Mononuclear cell (primary cell): Measurements from ENCODE around the gene ODC1. TPM values are rescaled to one million over a fixed set of nuclear protein-coding genes. Genes with fewer than 3 reads are reported as not detected.

Source experiments
- H3K27me3 ChIP-seq: 2 replicates; pipeline ENCODE4 v1.6.0; 2011; ENCODE audit warnings: low read length, control low read depth; ENCODE audit not compliant: insufficient read depth
- H3K4me1 ChIP-seq: 2 replicates; pipeline ENCODE4 v1.5.1; 2011; ENCODE audit warnings: mild to moderate bottlenecking, low read length, control low read depth; ENCODE audit not compliant: insufficient read depth
- H3K4me3 ChIP-seq: 2 replicates; pipeline ENCODE4 v1.5.1; 2011; ENCODE audit warnings: mild to moderate bottlenecking, low read length, moderate library complexity
- H3K9me3 ChIP-seq: 2 replicates; pipeline ENCODE4 v1.5.1; 2011; ENCODE audit warnings: low read depth, mild to moderate bottlenecking, control low read depth, low read length
- total RNA-seq: library from RNA; depleted of rRNA; stranded (reverse); fragments of >200 nt; gene quantifications from one replicate; pipeline ENCODE4 v1.2.3, GENCODE V29; 2012

ODC1 gene
- total RNA-seq, 1 donor, result 163 TPM

DNA sequence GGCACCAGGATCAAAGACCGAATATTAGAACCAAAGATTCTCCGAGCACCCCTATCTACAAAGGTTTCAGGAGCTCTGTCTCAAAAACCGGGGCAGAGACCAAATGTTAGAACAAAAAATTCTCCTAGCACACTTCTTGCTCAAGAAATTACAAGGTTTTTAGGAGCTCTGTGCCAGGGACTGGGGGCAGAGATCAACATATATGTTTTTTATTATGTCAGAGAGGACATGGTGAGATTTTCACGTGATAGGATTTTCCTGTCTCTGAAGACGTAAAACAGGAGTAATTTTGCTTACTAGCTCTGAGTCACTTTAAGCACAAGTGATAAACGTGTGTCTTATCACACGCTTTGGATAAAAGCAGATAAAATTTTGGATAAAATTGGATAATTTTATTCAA lies 34.8 kb upstream of the ODC1 start:
- Histone ChIP-seq H3K4me1 (no peaks in the 10 kb centered on the region), H3K9me3 (no peaks in the 10 kb centered on the region), H3K4me3 (no peak overlapping the region), H3K27me3 (peaks cover 10% of the 10 kb centered on the region)

DNA sequence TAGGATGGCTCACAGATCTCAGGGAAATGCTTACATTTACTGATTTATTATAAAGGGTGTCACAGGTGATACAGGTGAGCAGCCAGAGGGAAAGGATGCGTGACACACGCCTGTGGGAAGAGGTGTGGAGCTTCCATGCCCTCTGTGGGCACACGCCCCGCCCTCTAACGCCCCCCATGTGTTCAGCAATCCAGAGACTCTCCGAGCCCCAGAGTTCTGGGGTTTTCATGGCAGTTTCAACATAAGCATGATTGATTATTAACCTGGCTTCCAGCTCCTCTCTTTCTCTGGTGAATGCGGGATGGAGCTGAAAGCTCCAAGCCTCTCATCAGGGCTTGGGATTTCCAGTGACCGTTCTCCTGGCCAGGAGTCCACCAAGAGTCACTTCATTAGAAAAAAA lies 34.3 kb upstream of the ODC1 start:
- no peaks in the 10 kb centered on the region for H3K4me1 ChIP-seq

DNA sequence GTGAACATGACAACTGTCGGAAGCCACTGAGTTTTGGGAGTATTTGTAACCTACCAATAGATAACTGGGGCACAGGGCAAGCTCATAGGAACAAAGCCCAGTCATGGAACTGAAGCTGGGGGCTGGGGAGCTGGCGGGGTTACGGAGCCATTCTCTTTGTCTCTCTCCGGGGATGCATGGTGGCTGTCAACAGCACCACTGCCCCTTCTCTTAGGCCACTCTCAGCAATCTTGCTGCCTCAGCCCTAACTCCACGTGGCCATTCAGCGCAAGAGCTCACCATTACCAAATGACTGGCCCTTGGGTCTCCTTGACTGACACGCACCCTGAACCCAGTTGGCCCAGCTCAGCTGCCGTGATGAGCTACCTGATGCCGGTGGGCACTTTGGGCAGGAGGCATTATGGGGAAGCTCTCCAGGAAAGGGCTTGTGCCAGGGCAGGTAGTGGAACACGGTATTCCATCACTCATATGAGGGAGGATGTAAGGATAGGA lies 33.6 kb upstream of the ODC1 start:
- no peak overlapping the region for H3K4me3 ChIP-seq
- peaks cover 10% of the 10 kb centered on the region for H3K27me3 ChIP-seq
- H3K9me3 ChIP-seq, result no peaks in the 10 kb centered on the region
- H3K4me1 ChIP-seq, result no peaks in the 10 kb centered on the region

More for the DNA sequence above, 34.3 kb upstream of the ODC1 start:
- no peak overlapping the region for H3K4me3 ChIP-seq
- peaks cover 10% of the 10 kb centered on the region for H3K27me3 ChIP-seq
- H3K9me3 ChIP-seq, result no peaks in the 10 kb centered on the region

DNA sequence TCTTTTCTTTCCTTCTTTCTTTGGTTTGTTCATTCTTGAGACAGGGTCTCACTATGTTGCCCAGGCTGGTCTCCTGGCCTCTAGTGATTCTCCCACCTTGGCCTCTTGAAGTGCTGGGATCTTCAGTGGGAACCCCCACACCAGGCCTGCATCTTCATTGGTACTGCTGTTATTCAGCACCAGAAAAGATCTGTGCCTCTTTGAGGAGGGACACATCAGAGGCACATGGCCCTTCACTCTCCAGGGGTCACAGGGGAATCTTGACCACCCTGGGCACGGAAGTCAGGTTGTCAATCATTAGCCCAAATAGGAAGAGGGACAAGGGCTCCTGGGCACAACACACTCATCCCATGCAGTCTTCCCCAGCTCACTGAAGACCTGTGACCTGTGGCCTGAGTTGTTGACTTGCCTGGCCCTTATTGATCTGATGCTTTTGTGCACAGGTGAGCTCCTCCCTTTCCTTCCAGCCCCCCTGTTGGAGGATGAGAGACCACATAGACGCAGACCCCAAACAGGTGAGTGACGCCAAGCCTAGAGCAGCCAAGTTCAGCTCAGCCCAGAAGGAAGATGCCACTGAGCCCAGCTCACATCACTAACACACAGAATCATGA lies 33.0 kb upstream of the ODC1 start:
- Histone ChIP-seq H3K4me3 (no peak overlapping the region), H3K4me1 (no peaks in the 10 kb centered on the region), H3K9me3 (no peaks in the 10 kb centered on the region), H3K27me3 (peaks cover 10% of the 10 kb centered on the region)

DNA sequence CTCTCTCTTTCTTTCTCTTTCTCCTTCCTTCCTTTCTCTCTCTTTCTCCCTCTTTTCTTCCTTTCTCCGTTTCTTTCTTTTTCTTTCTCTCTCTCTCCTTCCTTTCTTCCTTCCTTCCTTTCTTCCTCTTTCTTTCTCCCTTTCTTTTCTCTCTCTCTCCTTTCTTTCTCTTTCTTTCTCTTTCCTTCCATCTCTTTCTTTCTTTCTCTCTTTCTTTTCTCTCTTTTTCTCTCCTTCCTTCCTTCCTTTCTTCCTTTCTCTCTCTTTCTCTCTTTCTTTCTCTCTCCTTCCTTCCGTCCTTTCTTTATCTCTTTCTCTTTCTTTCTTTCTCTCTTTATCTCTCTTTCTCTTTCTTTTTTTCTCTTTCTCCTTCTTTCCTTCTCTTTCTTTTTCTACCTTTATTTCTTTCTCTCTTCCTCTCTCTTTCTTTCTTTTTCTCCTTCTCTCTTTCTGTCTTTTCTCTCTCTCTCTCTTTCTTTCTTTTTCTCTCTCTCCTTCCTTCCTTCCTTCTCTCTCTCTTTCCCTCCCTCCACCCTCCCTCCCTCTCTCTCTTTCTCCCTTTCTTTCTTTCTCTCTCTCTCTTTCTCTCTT lies 32.3 kb upstream of the ODC1 start:
- no peaks in the 10 kb centered on the region for H3K4me1 ChIP-seq
- peaks cover 8% of the 10 kb centered on the region for H3K27me3 ChIP-seq
- H3K9me3 ChIP-seq, result no peaks in the 10 kb centered on the region
- H3K4me3 ChIP-seq, result no peak overlapping the region

DNA sequence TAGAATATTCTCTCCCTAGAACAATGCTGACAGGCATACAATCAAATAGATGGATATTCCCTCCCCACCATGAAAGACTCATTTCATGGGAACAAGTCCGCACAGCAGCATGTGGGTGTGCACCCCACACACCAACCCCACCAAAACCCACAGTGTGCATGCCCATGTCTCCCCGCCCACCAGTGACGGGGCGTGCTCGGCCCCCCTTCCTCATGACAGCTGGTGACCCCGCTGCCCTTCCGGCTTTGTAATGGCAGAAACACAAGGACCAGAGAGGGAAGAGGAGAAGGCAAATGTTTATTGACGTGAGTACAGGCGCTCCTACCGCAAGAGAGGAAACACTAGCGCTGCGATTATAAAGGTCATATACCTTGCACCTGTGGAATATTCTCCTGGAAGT lies 30.8 kb upstream of the ODC1 start:
- peaks cover 6% of the 10 kb centered on the region for H3K27me3 ChIP-seq
- H3K4me3 ChIP-seq, result no peak overlapping the region
- H3K4me1 ChIP-seq, result no peaks in the 10 kb centered on the region
- no peaks in the 10 kb centered on the region for H3K9me3 ChIP-seq

DNA sequence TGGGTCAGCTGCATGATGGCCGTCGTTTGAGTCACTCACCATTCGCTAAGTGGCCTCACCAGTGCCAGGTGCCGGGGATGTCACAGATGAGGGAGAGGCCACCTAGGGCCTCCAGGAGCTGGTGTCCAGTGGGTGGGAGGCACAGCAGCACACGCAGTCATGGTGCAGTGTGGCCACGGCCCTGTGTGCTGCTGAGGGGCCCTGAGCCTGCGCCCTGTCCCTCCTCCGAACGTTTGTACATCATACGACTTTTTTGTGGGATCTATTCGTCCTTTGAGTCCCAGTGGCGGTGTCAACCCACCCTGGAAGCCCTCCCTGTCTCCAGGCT lies 30.1 kb upstream of the ODC1 start:
- Histone ChIP-seq H3K9me3 (no peaks in the 10 kb centered on the region), H3K27me3 (peaks cover 2% of the 10 kb centered on the region), H3K4me1 (no peaks in the 10 kb centered on the region), H3K4me3 (no peak overlapping the region)

DNA sequence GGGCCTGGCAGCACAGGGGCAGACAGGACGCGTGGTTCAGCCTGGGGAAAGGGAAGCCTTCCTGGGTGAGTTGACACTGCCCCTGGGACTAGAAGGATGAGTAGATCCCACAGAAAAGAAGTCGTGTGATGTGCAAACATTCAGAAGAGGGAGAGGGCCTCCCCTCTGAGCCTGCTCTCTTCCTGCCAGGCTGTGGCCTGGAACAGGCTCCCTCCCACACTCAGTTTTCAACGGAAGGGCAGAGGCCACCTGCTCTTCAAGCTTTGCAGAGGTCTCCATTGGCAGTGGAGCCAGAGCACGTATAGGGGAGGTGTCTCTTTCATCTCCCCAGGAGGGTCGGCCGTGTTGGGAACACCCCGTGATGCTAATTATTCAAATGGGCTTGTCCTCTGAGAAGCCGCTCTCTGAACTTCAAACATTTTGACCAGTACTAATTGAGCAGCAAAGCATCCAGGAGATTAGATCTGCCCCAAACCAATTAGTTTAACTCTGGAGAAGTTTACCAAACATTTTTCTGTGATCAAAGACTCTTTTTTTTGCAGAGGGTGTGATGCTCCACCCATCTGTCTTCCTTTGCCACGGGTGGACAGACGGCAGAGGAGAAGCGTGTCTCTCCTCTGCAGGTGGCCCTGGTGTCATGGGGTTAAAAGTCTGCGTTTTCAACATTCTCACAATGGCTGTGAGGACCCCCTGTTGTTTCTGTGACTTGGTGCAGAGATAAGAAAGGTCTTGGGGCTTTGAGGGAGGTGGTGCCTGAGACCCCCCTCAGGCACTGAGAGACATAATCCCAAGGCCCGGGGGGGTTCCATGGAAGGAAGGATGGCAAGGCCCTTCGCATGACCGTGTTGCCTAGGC lies 29.5 kb upstream of the ODC1 start:
- Histone ChIP-seq H3K27me3 (no peaks in the 10 kb centered on the region), H3K4me3 (no peak overlapping the region), H3K4me1 (no peaks in the 10 kb centered on the region), H3K9me3 (no peaks in the 10 kb centered on the region)

DNA sequence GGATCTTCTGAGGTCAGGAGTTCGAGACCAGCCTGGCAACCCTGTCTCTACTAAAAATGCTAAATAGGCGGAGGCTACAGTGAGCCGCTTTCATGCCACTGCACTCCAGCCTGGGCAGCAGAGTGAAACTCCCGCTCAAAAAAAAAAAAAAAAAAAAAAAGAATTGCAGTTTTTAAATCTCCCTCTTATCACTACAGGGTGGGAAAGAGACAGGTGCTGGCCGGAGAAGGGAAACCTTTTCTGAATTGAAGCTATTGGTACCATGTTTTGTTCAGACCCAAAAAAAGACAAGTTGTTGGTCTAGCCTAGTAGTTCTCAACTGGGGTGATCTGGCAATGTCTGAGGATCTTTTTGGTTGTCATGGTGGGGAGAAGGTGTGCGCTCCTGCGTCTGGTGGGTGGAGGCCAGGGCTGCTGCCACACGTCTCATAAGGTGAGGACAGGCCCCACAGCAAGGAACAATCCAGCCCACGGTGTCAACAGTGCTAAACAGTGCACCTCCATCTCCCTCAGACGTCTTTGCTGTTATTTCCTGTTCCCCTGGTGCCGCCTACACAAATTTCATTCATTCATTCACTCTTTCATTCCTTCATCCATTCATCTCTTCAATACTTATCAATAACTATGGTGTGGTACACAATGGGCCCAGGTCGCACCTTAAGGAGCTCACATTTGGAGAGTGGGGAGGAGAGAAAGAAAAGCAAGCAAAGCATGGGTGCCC lies 28.8 kb upstream of the ODC1 start:
- Histone ChIP-seq H3K27me3 (no peaks in the 10 kb centered on the region), H3K4me3 (no peak overlapping the region)

DNA sequence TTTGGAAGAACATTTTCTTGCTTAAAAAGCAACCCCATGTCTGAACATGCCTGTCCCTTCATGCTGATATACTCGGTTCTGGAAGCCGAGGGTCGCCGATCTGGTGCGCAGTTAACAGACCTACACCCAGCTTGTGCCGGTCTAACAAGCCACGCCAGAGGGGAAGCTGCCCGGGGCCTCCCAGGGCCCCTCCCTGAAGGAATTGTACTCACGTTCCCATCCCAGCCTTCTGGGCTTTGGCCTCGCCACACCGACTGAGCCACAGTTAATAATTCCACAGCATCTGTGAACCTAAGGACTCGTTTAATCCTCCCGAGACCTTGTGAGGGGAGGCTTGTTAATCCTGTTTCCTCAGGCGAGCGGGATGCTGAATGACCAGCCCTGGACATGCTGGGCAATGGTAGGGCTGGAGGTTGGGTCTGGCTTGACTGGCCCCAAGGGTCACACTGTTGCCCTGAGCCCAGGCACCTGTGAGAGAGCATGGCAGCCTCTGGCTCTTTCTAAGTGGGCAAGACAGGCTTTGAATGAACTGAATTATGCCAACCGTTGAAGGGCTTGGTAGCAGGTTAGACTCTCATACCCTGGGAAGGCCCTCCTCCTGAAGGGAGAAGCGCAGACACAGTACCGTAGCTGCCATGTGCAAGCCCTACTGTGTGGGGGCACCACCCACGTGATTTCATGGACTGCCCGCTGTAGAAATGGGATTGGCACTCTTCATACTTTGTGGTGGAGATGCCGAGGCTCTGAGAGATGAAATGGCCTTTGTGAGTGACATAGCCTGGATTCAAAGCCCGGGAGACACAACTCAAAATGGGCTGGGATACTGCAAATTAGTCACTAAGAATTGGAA lies 27.9 kb upstream of the ODC1 start:
- Histone ChIP-seq H3K4me3 (no peak overlapping the region), H3K4me1 (no peaks in the 10 kb centered on the region), H3K27me3 (no peaks in the 10 kb centered on the region), H3K9me3 (no peaks in the 10 kb centered on the region)

More for the DNA sequence above, 28.8 kb upstream of the ODC1 start:
- H3K4me1 ChIP-seq, result no peaks in the 10 kb centered on the region
- no peaks in the 10 kb centered on the region for H3K9me3 ChIP-seq

DNA sequence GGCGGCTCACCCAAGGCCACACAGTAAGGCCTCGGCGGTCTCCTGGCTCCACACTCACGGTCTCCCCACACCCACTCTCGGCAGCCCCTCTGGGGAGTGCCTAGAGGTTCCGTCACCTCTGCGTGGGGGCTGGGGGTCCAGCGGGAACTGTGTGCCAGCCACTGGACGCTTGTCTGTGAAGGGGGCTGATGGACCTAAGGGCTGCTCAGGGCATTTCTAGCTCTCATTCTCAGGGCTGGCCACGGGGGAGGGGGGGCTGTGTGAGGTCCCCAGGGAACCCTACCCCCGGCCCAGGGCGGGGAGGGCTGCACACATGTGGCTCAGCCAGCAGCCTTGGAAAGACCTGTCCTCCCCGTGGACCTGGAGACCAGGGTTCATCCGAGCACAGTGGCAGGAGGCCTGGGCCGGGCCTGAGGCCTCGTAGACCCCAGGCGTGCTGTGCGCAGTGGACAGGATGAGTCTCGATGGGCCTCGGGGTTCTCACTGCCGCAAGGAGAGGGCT lies 27.1 kb upstream of the ODC1 start:
- H3K4me3 ChIP-seq, result no peak overlapping the region
- H3K27me3 ChIP-seq, result no peaks in the 10 kb centered on the region
- no peaks in the 10 kb centered on the region for H3K4me1 ChIP-seq
- no peaks in the 10 kb centered on the region for H3K9me3 ChIP-seq

DNA sequence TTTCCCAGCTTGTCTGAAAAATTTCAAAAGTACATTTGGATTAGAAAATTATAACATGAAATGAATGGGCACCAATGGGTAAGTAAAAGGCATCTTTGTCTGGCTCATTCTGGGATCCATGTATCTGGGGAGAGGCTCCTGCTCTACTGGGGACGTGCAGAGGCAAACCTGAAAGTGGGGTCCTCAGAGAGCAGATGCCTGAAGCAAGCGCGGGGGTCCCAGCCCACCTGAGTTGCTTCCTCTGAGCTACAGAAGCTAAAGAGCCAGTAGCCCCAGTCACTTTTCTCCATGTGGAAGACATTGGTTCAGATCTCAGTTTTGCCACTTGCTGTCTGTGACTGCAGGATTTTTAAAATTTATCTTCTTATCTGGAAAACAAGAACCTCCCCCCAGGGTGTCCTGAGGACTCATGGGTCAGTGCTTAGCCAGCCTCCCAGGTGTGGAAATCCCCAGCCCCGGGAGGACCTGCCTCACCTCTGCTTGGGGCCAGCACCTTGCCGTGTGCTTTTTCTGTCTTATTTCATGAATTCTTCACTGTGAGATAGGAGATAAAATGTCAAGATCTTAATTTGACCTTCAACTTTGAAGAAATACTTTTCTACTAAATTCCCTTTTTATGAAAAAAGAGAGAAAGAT lies 25.1 kb upstream of the ODC1 start:
- Histone ChIP-seq H3K4me1 (no peaks in the 10 kb centered on the region), H3K4me3 (no peak overlapping the region), H3K9me3 (no peaks in the 10 kb centered on the region), H3K27me3 (no peaks in the 10 kb centered on the region)

DNA sequence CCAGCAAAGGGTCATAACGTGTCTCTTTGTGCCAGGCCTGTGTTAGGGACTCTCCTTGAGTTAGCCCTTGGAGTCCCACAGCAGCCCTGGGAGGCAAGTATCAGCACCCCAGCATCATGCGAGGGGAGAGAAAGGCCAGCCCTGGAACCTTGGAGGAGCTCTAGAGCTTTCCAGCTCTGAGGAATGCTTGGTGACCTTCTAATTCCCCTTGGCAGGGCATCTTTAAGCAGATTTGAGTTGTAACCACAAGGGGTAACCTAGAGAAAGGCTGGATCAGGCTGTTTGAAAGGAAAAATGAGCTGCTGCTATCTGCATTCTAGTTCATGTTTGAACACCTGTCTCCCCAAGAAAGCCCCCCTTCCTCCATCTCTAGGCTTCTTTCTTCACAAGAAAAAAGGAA lies 23.8 kb upstream of the ODC1 start:
- H3K4me3 ChIP-seq, result no peak overlapping the region
- H3K4me1 ChIP-seq, result no peaks in the 10 kb centered on the region
- H3K9me3 ChIP-seq, result no peaks in the 10 kb centered on the region
- H3K27me3 ChIP-seq, result no peaks in the 10 kb centered on the region

DNA sequence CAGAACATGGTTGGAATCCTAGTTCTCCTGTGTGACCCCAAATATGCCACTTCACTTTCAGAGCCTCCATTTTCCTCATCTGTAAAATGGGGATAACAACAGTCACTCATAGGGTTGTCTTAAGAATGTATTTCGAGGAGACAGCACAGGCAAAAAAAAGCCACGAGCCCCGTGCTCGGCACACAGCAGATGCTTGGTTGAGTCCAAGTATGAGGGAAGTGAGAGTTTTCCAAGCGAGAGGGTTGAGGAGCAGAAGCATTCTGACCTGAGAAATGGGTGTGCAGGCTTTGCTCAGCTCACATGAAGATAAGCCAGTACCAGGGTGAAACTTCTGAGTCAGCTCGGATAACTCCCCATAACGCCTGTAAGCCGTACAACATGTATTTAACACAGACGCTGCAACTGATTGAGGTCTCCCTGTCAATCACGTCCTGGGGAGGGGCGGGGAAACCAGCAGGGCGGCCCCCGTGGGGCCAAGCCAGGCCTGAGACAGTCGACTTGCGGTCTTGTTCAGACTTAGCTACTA lies 23.0 kb upstream of the ODC1 start:
- Histone ChIP-seq H3K9me3 (no peaks in the 10 kb centered on the region), H3K4me3 (no peak overlapping the region), H3K4me1 (no peaks in the 10 kb centered on the region), H3K27me3 (no peaks in the 10 kb centered on the region)
